Activated T-helper 1 cell treated with anti-CD3 and anti-CD28 coated beads, Interleukin-12 subunit alpha, Interleukin-12 subunit beta, Interleukin-2, Interleukin-4 antibody, amounts not matched to agents 30 ng/mL and 10 ng/mL and 1 ng/mL, durations not matched to agents 14 hours and 24 hours and 36 hours (primary cell): Measurements from ENCODE around the gene WRNIP1. TPM values are rescaled to one million over a fixed set of nuclear protein-coding genes. Genes with fewer than 3 reads are reported as not detected.
A peak's percentile ranks its signal among the peaks of the same experiment; 100 is the strongest.

ENCODE experiments used
- DNase-seq: peaks from one replicate; pipeline ENCODE4 v3.0.0; 2021; ENCODE audit warnings: low spot score
- H3K27ac Mint-ChIP-seq: one replicate; pipeline ENCODE4 v1.8.0; 2021; ENCODE audit warnings: mild to moderate bottlenecking, mixed read lengths
- H3K27me3 Mint-ChIP-seq: one replicate; pipeline ENCODE4 v1.8.0; 2022; ENCODE audit warnings: mild to moderate bottlenecking, moderate library complexity, mixed read lengths; ENCODE audit not compliant: insufficient read depth
- H3K36me3 Mint-ChIP-seq: one replicate; pipeline ENCODE4 v1.8.0; 2021; ENCODE audit warnings: low read depth, mixed read lengths
- H3K4me1 Mint-ChIP-seq: one replicate; pipeline ENCODE4 v1.8.0; 2021; ENCODE audit warnings: low read depth, mixed read lengths
- H3K4me3 Mint-ChIP-seq: one replicate; pipeline ENCODE4 v1.8.0; 2021; ENCODE audit warnings: mild to moderate bottlenecking, moderate library complexity, mixed read lengths
- H3K9me3 Mint-ChIP-seq: one replicate; pipeline ENCODE4 v1.8.0; 2021; ENCODE audit warnings: mixed read lengths
- intact Hi-C: fragments of 100-400 bp; cut with micrococcal nuclease; formaldehyde crosslinking; loops from one replicate; pipeline ENCODE4 v1.15.1; 2024
- total RNA-seq: library from RNA; stranded (reverse); gene quantifications from 2 replicates; pipeline ENCODE4 v1.2.3, GENCODE V29; 2022

WRNIP1 gene
- total RNA-seq, 1 donor from 2014 or later = 51.3 TPM

DNA sequence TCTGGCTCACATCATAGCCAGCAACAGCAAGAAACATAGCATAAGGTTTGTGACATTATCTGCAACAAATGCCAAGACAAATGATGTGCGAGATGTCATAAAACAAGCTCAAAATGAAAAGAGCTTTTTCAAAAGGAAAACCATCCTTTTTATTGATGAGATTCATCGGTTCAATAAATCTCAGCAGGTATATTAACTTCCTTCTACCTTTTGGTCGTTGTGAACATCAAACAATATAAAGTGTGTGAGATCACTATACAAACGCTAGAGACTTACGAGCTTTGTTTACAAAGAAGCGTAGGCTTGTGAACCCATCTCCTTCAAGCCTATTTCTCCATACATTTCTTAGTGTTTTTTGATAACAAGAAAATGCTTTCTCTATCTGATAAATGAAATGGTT is 3.5 kb downstream of the WRNIP1 start:
- H3K4me3 Mint-ChIP-seq = peak overlapping the region; percentile 96
- H3K36me3 Mint-ChIP-seq = peaks cover 32% of the 10 kb centered on the region
- no peaks in the 10 kb centered on the region for H3K27me3 Mint-ChIP-seq
- no peaks in the 10 kb centered on the region for H3K9me3 Mint-ChIP-seq
- H3K4me1 Mint-ChIP-seq = peaks cover 61% of the 10 kb centered on the region
- DNase-seq = no peak
- no peak overlapping the region for H3K27ac Mint-ChIP-seq
- intact Hi-C loops = loop anchor here (5.0 to 10.0 kb wide), 5 partner anchors 134 to 1369 kb away; partner anchors contain the start of genes ECI2, GMDS, SERPINB9 and SLC22A23

DNA sequence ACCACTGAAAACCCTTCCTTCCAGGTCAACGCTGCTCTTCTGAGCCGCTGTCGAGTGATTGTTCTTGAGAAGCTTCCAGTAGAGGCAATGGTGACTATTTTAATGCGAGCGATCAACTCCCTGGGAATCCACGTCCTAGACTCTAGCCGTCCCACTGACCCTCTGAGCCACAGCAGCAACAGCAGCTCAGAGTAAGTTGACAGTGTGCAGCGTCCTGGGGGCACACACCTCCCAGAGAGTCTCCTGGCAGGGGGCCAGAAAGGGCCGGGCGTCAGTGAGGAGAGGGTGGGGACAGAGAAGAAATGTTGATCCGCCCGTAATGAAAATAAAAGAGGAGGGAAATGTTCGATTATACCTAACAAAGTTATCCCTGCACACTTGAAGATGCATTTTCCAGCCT is 5.0 kb downstream of the WRNIP1 start:
- peak overlapping the region; percentile 26 for H3K4me3 Mint-ChIP-seq

DNA sequence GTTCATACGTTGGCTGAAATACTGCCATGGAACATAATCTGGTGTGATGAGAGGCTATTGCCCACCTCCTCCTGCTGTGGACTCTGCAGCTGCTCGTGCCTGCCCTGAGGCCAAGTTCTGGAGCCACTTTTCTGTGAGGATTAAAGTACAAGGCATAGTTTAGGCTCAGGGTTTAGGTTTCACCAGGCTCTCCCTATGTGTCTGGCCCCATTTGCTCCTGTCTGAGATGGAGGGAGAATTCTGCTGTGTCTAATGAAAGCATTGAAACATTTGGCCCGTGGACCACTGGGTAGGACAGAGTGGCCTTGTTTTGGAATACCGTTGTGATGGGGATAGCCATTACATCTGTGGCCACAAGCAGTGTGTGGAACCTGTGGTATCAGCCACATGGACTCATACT is 5.9 kb downstream of the WRNIP1 start:
- DNase-seq = no peak
- H3K36me3 Mint-ChIP-seq = peaks cover 43% of the 10 kb centered on the region
- no peak overlapping the region for H3K27ac Mint-ChIP-seq
- intact Hi-C loops = no loop called here
- no peak overlapping the region for H3K4me3 Mint-ChIP-seq
- no peaks in the 10 kb centered on the region for H3K27me3 Mint-ChIP-seq
- peaks cover 67% of the 10 kb centered on the region for H3K4me1 Mint-ChIP-seq
- H3K9me3 Mint-ChIP-seq = no peaks in the 10 kb centered on the region

More for the DNA sequence above, 5.0 kb downstream of the WRNIP1 start:
- DNase-seq = no peak
- H3K4me1 Mint-ChIP-seq = peaks cover 63% of the 10 kb centered on the region
- no peak overlapping the region for H3K27ac Mint-ChIP-seq
- H3K27me3 Mint-ChIP-seq = no peaks in the 10 kb centered on the region
- H3K9me3 Mint-ChIP-seq = no peaks in the 10 kb centered on the region
- intact Hi-C loops = no loop called here
- peaks cover 41% of the 10 kb centered on the region for H3K36me3 Mint-ChIP-seq

DNA sequence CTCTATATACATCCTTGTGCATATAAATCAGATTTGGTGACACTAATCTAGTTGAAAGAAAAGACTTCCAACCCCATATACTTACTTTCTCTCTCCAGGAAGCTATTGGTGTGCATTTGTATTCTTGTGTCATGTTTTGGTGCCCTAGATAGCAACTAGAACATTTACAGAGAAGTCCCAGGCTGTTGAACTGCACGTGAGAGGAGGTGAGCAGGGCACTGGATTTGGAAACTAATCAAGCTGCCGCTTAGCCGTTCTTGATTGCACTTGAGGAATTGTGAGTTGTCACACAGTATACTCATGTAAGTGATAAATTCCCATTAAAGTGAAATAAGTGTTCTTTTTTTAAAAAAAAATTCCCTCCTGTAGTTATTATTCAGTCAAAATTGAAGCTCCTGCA is 7.6 kb downstream of the WRNIP1 start:
- Mint-ChIP-seq H3K36me3 (peaks cover 43% of the 10 kb centered on the region), H3K27me3 (no peaks in the 10 kb centered on the region), H3K9me3 (no peaks in the 10 kb centered on the region), H3K4me3 (no peak overlapping the region), H3K4me1 (peaks cover 66% of the 10 kb centered on the region), H3K27ac (no peak overlapping the region)
- intact Hi-C loops = no loop called here
- no peak for DNase-seq

DNA sequence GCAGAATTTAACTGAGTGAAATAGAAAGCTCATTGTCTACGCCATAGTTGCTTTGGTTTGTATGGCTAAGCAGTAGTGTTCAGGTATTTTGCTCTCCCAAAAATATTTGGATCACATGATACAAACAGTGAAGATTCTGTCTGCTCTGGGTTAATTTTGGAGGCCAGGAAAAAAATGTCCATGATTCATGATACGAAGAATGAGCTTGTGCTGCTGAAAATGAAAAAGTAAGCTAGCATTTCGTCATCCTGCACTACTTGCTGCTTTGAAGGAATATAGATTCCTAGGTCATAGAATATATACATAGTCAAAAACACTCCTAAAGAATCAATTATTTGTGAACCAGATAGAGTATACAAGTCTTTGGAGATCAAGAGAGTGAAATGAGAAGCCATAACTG is 8.3 kb downstream of the WRNIP1 start:
- Mint-ChIP-seq H3K27me3 (no peaks in the 10 kb centered on the region), H3K36me3 (peaks cover 39% of the 10 kb centered on the region)

DNA sequence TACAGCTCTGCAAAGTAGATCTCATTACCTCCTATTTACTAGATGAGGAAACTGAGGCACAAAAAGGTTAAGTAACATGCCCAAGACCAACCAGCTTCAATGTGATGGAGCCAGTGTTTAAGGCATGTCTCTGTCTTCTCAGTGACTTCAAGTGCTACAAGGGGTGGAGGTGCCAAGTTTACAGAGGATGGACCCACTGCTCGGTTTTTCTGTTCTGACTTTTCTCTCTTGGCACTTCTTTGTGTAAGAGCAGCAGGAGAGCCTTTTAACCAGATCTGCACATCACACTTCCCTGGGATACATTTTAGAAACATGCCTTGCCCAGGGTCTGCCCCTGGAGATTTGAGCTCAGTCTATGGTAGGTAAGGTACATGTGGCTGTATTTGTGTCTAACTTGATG is 9.8 kb downstream of the WRNIP1 start:
- Mint-ChIP-seq H3K4me1 (peaks cover 47% of the 10 kb centered on the region), H3K4me3 (no peak overlapping the region), H3K27me3 (no peaks in the 10 kb centered on the region), H3K9me3 (no peaks in the 10 kb centered on the region), H3K27ac (no peak overlapping the region), H3K36me3 (peaks cover 41% of the 10 kb centered on the region)
- intact Hi-C loops = no loop called here
- DNase-seq = no peak

More for the DNA sequence above, 8.3 kb downstream of the WRNIP1 start:
- Mint-ChIP-seq H3K4me1 (peaks cover 60% of the 10 kb centered on the region), H3K9me3 (no peaks in the 10 kb centered on the region), H3K4me3 (no peak overlapping the region), H3K27ac (no peak overlapping the region)
- DNase-seq = no peak
- intact Hi-C loops = no loop called here

DNA sequence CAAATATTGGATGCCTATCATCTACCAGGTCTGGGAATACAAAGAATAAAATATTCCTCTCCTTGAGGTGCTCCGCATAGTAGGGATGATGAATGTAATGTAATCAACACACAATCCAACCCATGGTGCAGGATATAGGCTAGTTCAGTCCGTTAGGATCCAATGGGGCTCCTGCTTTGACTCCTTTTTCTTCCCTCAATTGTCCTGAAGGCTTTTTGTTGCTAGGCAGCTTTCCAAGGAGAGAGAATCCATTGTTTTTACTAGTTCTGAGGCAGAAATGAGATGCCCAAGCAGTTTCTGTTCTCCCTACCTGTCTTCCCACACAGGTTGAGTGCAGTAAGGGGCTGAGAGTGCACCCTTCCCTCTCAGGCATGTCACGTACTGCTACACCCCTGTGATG is 12.1 kb downstream of the WRNIP1 start:
- no peak overlapping the region for H3K27ac Mint-ChIP-seq
- no peaks in the 10 kb centered on the region for H3K9me3 Mint-ChIP-seq
- peaks cover 36% of the 10 kb centered on the region for H3K36me3 Mint-ChIP-seq
- peaks cover 39% of the 10 kb centered on the region for H3K4me1 Mint-ChIP-seq
- no peaks in the 10 kb centered on the region for H3K27me3 Mint-ChIP-seq
- no peak overlapping the region for H3K4me3 Mint-ChIP-seq
- no peak for DNase-seq
- intact Hi-C loops = no loop called here

DNA sequence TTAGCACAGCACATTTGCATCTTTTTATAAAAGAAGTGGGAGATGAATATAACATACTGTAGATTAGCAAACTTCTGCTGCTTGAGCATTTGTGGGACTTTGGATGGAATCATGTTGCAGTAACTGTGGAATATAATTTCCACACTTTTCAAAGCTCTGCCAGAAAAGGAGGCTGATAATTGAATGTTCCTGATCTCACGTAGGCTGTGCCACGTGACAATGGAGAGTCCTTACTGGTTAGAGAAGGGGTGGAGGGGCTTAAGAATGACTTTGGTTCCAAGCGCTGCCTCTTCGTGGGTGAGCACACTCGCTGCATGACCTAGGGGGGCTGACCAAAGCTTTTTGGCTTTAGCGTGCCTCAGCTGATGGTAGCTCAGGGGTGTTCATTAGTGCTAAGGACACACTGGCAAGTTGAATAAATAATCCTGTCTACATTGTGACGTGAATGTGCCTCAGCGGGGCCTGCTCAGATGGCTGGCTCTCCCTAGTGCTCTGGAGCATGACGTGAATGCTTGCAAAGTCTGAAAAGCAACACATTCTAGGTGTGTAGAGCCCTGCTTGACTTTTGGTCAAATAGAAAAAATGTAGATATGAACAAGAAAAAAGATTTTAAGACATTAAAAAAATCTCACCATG is 15.0 kb downstream of the WRNIP1 start:
- no peak overlapping the region for H3K27ac Mint-ChIP-seq
- H3K27me3 Mint-ChIP-seq = no peaks in the 10 kb centered on the region
- H3K4me1 Mint-ChIP-seq = peaks cover 21% of the 10 kb centered on the region
- no peaks in the 10 kb centered on the region for H3K9me3 Mint-ChIP-seq
- H3K36me3 Mint-ChIP-seq = peaks cover 35% of the 10 kb centered on the region
- DNase-seq = no peak
- intact Hi-C loops = no loop called here
- no peak overlapping the region for H3K4me3 Mint-ChIP-seq

DNA sequence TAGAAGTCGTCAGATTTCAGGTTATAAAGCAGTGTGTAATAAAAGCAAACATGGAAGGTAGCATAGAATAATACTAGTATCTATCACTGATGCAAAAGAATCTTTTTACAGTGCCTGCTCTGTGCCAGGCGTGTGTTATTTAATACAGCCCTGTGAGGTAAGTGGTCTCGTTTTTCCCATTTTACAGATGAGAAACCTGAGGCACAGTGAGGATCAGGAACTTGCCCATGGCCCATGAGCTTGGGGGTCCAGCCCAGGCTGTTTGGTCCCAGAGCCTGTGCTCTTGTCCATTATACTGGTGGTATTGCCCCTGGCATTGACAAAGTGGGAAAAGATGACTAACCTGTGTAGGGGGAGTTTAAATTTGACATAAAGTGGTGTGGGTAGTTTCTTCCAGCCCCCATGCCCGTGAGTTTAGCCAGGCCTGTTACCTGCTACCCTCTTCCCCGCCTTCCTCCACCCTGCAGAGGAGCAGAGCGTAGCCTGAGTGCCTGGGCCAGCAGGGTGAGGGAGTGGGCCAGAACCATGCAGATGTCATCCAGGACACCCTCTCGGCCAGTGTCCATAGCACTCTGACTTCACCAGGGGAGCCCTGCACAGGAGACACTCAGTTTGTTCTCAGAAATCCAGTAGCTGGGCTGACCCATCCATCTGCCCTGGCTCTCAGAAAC is 16.6 kb downstream of the WRNIP1 start:
- Mint-ChIP-seq H3K9me3 (no peaks in the 10 kb centered on the region), H3K4me1 (peaks cover 13% of the 10 kb centered on the region), H3K27me3 (no peaks in the 10 kb centered on the region), H3K4me3 (no peak overlapping the region), H3K36me3 (peaks cover 38% of the 10 kb centered on the region), H3K27ac (no peak overlapping the region)
- no peak for DNase-seq
- intact Hi-C loops = no loop called here

DNA sequence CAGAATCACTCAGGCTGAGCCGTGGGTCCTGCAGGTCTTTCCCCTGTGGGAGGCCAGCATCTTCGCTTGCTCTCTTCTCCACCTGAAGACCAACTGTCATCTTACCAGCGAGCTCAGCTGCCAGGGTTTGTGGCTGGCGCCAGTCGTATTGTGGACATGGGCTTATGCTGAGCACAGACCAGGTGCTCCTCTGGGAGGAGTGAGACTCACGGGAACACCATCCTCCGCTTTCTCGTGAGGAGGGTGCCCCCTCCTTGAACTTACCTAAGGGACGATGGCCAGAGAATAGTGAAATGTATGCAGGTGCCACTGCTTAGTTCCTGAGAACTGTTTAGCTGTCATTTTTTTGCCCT is 17.1 kb downstream of the WRNIP1 start:
- Mint-ChIP-seq H3K4me3 (no peak overlapping the region), H3K27me3 (no peaks in the 10 kb centered on the region), H3K9me3 (no peaks in the 10 kb centered on the region), H3K27ac (no peak overlapping the region), H3K4me1 (peaks cover 12% of the 10 kb centered on the region), H3K36me3 (peaks cover 42% of the 10 kb centered on the region)
- no peak for DNase-seq
- intact Hi-C loops = no loop called here

DNA sequence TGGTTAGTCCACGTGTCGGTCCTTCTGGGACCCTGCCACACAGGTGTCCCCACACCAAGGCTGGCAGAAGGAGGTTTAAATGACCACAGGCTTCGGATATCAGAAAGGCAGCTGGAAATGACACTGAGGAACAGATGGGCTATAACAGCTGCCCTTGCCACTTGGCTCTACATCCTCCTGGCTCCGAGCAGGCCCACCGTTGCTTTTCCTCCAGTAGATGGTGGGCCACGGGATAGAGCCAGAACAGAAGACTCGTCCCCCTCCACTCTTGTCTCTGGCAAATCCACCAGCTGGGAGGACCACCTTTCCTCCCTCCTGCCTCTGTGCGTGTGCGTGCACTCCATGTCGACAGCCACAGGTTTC is 17.6 kb downstream of the WRNIP1 start:
- H3K27me3 Mint-ChIP-seq = no peaks in the 10 kb centered on the region
- H3K9me3 Mint-ChIP-seq = no peaks in the 10 kb centered on the region
- H3K36me3 Mint-ChIP-seq = peaks cover 42% of the 10 kb centered on the region
- H3K4me1 Mint-ChIP-seq = peaks cover 8% of the 10 kb centered on the region
- H3K27ac Mint-ChIP-seq = no peak overlapping the region
- no peak for DNase-seq
- H3K4me3 Mint-ChIP-seq = no peak overlapping the region
- intact Hi-C loops = no loop called here

DNA sequence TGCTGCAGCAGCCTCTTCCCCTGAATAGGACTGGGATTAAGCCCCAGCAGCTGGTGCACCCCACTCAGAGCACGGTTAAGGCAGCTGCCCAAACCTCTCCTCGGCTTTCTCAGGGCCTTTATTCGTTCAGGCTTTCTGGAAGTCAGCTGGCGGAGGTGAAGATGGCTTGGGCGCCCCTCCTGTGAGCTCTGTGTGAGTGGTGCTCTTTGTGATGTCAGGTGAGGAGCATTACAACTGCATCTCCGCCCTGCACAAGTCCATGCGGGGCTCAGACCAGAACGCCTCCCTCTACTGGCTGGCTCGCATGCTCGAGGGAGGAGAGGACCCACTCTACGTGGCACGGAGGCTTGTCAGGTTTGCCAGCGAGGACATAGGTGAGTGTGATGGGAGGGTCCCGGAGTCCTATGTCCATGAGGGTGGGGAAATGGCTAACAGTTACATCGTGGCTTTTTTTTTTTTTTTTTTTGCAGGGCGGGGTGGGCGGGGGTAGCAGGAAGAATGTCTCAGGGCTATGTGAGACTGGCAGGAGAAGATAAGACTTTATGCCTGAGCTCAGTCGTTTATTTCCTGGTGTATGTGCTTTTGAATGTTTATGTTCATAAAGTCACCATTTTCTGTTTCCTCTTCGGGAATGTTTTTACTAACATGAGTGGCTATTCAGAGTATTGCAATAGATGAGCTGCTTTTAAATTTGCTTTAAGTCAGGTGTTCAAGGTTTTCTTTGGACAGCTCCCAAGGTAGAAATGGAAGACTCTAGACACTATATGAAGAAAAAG is 18.2 kb downstream of the WRNIP1 start:
- intact Hi-C loops = no loop called here
- Mint-ChIP-seq H3K36me3 (peaks cover 44% of the 10 kb centered on the region), H3K27me3 (no peaks in the 10 kb centered on the region)

DNA sequence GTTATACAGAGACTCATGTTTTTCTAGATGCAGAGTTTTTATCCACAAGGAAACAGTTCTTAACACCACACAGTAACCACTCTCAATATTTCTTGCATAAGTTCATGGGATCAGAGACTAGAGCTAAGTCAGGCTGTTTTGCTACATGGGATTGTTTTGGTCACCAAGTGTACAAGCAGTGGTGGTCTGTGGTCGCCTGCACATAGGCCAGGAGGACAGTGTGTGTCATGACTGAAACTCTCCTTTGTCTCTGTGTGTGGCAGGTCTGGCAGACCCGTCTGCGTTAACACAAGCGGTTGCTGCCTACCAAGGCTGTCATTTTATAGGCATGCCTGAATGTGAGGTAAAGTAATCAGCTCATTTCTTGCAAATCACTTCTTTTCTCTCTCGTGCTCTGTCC is 18.9 kb downstream of the WRNIP1 start:
- no peak overlapping the region for H3K27ac Mint-ChIP-seq
- H3K36me3 Mint-ChIP-seq = peaks cover 43% of the 10 kb centered on the region
- H3K9me3 Mint-ChIP-seq = no peaks in the 10 kb centered on the region
- peaks cover 8% of the 10 kb centered on the region for H3K4me1 Mint-ChIP-seq
- no peak for DNase-seq
- no peaks in the 10 kb centered on the region for H3K27me3 Mint-ChIP-seq
- intact Hi-C loops = no loop called here
- H3K4me3 Mint-ChIP-seq = no peak overlapping the region

More for the DNA sequence above, 18.2 kb downstream of the WRNIP1 start:
- no peak for DNase-seq
- Mint-ChIP-seq H3K4me3 (no peak overlapping the region), H3K9me3 (no peaks in the 10 kb centered on the region), H3K4me1 (peaks cover 8% of the 10 kb centered on the region), H3K27ac (no peak overlapping the region)
